HL-60 (cell line): ENCODE measurements around the gene PCDH15.

ENCODE experiments used
- CTCF ChIP-seq: IDR thresholded peaks from one replicate; pipeline ENCODE4 v1.5.1; 2011; ENCODE audit warnings: low read length, control low read depth, inconsistent platforms; ENCODE audit not compliant: insufficient read depth
- POLR2AphosphoS5 ChIP-seq: IDR thresholded peaks from 2 replicates; pipeline ENCODE4 v1.6.1; 2012; ENCODE audit warnings: low read depth

GRCh38 chr10:54530299-54530698 lies 270.7 kb downstream of the PCDH15 start:
- TF ChIP-seq CTCF (no peak), POLR2AphosphoS5 (no peak)
